D341Med (cell line): ENCODE measurements around the gene NEAT1.
A peak's percentile ranks its signal among the peaks of the same experiment; 100 is the strongest.

Experiments
- DNase-seq: peaks from one replicate; pipeline ENCODE4 v3.0.0; 2012; ENCODE audit warnings: low spot score

NEAT1 gene

DNA sequence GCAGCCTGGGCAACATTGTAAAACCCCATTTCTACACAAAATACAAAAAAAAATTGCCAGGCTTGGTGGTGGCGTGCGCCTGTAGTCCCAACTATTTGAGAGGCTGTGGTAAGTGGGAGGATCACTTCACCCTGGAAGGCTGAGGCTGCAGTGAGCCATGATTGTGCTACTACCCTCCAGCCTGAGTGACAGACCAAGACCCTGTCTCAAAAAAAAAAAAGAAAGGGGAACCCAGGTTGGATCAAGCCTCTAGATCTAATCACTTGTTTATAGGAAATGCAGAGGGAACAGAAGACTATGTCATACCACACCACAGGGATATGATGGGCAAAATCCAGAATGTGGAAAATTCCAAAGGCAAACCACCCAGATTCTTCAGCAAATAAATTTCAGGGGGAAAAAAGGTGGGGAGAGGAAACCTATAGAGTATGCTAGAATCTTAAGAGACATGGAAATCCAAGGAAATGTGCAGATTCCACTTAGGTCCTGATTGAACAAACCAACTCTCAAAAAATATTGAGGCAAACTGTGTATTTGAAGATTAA, 59.8 kb downstream of the NEAT1 start:
- no peak for DNase-seq

DNA sequence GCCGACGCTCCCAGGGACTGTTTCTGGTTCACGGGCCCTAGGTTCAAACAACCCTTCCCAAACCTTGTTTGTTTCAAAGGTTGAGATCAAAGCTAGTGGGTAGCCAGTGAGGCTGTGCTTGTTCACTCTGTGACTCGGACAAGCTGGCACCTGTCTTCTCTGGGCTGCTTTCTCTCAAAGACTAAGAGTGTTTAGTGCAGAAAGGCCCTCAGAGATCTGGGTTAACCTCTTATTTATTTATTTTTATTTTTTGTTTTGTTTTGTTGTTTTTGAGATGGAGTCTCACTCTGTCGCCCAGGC, 63.3 kb downstream of the NEAT1 start:
- DNase-seq = no peak

DNA sequence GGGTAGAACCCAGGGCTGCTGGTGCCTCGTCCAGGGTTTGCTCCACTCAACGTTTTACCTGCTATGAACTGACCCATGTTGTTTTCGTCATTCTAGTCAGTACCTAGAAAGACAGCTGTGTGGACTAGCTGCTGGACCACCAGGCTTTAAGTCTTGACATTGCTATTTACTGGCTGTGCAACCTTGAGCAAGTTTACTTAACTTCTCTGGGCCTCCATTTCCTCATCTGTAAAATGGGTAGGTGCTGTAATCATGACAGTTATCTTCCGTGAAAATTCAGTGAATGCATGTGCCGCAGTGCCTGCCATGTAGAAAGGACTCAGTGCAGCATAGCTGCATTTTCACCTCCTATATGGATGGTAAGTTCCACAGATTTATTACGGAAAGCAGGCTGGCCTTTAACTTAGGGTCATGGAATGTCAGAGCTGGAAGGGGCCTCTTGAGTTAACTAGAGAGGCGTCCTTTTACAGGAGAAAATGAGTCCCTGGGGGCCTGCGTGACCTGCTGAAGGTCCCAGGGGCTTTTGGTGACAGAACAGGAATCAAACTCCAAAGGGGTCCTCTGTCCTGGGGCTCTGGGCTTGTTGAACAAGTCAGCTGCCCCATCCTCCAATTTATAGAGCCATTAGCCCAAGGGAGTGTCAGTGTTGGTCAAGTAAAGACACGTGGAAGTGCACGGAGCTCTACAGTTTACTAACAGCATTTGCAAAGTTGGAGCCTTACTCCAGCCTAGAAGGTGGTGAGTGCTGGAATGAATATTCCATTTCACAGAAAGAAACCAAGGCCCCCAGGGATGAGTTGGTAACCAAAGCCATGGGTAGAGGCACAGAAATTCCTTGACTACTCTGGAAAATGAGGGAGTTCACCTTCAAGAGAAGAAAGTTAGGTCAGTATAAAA, 64.2 kb downstream of the NEAT1 start:
- no peak for DNase-seq

DNA sequence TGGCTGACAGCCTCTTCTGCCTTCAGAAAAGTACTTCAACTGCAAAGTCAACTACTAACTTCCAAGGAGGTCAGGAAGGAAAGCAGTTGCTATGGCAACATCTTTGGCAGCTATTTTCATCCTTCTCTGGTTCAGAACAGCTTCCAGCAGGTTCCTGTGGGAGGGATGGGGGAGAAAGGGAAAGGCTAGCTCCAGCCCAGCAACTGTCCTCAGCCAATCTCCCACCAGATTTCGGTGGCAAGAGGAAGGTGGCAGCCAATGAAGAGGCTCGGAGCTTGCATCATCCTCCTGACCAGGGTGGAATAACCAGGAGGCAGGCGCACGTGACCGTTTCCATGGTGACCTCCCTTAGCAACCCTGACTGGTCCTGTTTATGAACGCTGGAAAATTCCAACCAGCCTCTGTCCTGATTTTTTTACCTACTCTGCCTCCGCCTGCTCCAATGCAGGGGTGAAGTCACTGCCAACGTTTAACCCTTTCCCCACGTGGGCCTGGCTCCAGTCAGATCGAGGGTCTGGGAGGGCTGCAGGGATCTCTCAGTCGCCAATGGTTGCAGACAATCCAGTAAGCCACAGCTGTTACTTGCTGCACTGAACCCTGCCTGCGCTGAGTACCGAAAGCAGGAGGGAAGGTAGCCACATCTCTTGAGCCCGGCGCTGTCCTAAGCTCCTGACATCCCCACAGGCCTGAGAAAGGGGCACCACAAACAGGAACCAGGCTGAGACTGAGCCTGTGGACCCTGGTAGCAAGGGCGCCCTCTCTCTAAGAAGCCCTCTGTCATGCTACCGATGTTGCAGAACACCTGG, 65.1 kb downstream of the NEAT1 start:
- DNase-seq = peak; percentile 91

DNA sequence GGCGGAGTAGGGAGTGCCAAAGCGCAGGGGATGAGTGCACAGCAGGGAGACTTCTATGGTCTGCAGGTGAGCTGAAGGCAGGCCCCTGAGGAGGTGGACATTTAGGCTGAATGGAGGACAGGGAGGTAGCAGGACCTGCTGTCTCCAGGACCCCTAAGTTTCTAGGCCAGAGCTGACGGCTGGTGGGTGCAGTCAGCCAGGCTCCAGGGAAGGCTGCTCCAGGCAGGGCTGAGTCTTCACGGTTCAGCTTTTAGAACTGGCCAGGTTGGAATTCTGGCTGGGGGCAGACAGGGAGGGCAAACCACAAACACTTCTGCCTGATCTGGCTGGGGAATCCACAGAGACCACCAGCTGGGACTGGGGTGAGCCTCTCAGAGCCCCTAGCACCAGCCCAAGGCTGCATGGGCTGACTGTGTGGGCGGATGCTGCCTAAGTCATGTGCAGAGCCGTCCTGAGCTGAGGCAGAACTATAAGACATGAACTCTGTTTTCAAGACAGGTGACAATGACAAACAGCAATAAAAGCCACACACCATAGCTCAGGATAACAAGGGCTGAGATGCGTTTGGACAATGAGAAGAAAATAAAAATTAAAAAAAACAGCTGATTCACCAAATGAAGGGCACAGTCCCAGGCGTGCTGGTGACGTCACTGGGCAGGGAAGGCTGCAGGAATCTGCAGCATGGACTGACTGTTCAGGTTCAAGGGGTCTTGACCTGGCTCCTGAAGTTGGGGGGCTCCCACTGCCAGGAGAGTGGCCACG, 65.9 kb downstream of the NEAT1 start:
- no peak for DNase-seq

DNA sequence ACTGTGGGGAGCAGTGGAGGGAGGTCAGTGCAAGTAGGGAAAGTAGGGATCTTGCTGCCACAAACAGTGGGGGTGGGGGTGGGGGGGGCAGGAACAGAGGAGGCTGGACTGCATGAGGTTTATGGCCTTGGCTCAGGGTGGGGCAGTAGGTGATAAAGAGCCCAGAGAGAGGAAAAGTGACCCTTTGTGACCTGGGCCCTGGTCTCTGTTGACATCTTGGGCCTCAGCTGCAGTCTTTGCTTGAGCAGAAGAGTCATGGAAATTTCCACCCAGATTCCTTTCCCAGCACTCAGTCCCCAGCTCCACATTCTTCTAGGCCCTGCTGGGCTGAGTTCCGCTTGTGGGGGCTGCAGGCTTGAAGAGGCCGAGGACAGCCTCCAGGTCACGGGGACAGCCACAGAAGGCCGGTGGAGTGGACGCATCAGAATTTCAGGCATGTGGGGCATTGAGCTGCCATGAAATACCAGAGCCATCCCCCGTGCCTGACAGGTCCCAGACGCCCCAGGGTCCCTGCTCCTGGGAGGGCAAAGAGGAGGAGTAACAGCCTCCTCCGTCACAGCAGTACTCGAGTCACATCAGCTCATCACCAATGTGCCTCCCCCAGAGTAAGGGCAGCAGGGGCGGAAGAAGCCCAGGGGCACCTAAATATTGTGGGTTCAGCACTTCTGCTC, 66.6 kb downstream of the NEAT1 start:
- DNase-seq = no peak

DNA sequence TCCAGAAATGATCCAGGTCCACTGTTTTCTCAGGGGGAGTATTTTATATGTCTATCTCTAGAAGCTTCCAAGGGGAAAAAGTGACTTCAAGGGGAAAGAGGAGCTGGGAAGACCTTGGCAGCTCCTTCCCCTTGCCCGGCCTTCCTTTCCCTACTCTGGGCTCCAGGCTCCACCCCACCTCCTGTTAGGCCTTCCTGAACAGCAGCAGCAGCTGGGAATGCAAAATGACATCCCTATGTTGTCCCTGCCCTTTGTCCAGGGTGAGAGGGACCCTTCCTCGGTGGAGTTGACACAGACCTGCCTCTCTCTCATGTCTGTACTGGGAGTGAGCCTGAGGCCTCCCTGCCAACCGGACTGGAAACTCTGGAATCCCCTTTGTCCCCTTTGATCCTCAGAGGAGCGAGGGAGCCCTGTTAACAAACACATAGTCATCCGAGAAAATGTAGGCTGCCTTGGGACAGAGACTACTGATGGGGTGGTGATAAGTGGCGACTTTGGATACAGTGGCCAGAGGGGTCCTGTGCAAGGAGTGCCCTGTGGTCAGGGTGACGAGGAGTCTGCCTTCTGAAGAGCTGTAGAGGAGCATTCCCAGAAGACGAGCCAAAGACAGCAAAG, 67.2 kb downstream of the NEAT1 start:
- no peak for DNase-seq

DNA sequence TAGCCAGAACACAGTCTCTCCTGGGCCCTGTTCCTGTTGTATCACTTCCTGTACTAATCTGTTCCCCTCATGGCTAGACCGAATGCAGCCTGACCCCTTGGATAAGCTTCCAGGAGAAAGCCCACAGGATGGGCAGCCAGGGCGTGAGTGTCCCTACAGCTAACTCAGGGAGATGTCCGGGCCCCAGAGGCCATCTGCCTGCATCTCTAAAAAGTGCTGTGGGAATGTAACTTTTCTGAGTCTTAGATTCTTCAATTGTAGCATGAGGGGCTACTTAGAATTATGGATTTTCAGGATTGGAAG, 68.5 kb downstream of the NEAT1 start:
- DNase-seq = no peak

DNA sequence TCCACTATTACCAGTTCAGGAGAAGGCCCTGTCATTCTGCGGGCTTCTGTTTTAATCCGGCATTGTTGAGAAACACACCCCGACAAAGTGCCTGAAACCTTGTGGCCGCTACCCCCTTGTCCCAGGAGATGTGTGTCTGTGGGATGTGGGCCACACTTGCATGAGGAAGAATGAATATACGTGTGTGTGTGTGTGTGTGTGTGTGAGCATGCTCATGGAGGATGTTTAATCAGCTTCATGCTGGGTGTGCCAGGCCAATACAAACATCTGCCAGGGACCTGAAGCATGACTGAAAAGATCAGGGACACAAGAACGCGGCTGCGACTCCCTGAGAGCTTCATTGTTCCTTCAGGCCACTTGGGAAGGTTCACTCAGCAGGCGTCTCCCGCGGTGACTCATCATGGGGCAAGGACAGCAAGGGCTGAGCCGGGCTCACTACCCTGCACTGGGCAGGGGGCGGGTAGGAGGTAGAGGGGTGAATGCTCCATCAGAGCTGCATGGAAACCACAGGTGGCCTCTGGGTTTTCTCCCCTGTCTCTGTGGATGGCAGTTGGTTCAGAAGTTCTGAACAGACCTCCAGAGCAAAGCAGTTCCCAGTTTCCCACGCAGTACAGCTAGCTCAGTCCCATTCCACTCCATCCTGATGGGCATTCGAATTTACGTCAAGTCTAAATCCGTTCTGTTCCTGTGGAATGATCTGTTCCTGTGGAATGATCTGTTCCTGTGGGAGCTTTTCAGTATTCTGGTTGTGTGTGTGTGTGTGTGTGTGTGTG, 69.2 kb downstream of the NEAT1 start:
- no peak for DNase-seq

DNA sequence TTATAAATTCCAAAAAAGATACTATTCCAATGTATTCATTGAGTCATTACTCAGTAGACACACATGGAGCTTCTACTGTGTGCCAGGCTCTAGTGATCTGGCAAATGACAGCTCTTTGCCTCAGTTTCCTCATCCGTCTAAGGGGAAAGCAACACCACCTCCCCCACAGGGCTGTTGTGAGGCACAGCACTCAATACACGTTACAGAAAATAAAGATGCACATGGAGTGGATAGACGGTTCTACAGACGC, 69.7 kb downstream of the NEAT1 start:
- DNase-seq = no peak

DNA sequence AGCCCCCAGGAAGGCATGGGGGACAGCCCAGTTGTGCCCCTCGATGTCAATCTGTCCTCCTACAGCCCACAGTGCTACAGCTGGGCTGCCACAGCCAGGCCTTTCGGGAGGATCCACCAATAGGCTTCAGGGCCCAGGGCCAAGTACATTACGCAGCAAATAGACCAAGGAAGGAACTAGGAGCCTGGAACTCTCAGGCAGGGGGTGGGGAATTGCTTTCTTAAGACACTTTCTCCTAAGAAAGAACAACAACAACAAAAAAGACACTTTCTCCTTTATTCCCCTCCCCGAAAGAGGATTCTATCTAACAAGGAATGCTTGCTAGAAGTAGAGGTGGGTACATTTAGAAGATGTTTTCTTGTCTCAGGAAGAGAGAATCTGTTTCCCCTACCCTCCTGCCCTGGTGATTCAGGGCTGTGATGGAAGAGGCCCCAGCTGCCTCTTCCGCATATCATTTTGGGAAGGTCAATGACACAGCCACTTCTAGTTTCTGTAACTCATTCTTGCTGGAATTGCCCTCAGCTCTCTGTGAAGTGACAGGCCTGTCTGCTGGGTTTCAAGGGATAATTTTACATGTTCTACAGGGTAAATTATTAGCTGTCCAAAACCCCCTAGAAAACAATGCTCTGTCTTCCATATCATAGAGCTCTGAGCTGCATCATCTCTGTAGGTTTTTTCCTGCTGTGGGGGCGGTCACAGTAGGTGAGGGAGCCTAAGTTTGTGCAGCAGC, 70.2 kb downstream of the NEAT1 start:
- DNase-seq = no peak

DNA sequence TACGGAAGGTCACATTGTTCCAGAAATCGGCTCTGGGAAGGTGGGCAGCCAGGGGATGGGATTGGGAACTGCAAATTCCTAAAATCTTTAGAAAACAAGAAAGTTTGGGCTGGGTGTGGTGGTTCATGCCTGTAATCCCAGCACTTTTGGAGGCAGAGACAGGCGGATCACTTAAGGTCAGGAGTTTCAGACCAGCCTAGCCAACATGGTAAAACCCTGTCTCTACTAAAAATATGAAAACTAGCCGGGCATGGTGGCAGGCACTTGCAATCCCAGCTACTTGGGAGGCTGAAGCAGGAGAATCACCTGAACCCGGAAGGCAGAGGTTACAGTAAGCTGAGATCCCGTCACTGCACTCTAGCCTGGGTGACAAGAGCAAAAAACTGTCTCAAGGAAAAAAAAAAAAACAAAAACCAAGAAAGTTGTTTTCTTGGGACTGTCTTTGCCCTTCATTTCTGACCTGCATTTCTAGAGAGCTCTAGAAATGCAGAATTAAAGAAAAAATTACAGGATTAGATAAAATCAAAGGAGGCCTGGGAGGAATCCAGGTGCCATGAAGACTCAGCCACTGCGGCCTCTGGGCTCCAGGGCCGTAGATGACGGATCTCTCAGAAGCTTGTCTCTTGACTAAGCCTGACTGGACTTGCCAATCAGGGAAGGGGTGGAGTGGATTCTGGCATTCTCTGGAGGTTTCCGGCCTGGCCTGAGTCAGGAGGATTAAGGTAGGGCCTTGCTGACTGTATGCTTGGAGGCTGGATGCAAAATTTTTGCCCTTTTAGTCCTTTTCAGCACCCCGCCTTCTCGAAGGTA, 71.0 kb downstream of the NEAT1 start:
- no peak for DNase-seq
